ENCODE measurements around the gene NOSTRIN.

Gene NOSTRIN

DNA sequence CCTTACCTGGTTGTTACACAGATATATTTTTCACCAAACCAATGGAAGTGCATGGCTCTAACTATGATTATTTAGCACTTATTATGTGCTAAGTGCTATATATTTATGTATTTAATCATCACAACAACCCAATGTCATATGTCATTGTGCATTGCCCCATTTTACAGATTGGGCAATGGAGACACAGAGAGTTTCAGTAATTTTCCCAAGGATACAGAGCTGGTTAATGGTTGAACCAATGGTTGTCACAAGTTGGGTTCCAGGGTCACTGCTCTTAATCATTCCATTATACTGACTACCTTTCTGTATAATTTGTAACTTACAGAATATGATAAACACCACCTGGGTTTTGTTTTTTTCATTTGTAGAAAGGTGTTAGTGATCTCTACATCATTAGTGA, 29.2 kb downstream of the NOSTRIN start:
- TF ChIP-seq, protein P1, sequence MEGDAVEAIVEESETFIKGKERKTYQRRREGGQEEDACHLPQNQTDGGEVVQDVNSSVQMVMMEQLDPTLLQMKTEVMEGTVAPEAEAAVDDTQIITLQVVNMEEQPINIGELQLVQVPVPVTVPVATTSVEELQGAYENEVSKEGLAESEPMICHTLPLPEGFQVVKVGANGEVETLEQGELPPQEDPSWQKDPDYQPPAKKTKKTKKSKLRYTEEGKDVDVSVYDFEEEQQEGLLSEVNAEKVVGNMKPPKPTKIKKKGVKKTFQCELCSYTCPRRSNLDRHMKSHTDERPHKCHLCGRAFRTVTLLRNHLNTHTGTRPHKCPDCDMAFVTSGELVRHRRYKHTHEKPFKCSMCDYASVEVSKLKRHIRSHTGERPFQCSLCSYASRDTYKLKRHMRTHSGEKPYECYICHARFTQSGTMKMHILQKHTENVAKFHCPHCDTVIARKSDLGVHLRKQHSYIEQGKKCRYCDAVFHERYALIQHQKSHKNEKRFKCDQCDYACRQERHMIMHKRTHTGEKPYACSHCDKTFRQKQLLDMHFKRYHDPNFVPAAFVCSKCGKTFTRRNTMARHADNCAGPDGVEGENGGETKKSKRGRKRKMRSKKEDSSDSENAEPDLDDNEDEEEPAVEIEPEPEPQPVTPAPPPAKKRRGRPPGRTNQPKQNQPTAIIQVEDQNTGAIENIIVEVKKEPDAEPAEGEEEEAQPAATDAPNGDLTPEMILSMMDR (IDR thresholded peaks at IDR 0.05; ENCODE audit: low read length, missing control alignments) = no peak
- no peak overlapping the region for H3K4me3 ChIP-seq (replicated peaks; ENCODE audit: low read depth, low read length)
- DNase-seq (ENCODE audit: low read depth) = no peak

DNA sequence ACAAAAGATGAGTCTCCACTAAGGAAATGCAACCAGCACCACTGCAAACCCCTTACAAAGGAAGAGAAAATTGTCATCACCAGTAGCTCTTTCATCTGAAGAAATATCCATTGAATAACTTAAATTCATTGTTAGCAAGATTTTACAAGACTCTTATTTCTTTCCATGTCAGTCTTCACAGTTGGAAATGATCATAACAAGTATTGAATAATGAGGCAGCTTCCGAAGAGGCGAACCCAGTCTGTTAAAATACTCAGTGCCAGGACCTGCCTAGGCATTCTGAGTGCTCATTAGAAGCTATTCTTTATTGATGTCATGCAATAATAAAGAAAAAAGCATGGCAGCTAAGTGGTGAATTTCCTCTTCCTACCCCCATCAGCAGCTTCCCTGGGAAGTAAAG, 33.5 kb downstream of the NOSTRIN start:
- H3K4me3 ChIP-seq (replicated peaks; ENCODE audit: low read depth, low read length) = no peak overlapping the region
- TF ChIP-seq, protein P1 (IDR thresholded peaks at IDR 0.05; ENCODE audit: low read length, missing control alignments) = no peak
- DNase-seq (ENCODE audit: low read depth) = no peak

DNA sequence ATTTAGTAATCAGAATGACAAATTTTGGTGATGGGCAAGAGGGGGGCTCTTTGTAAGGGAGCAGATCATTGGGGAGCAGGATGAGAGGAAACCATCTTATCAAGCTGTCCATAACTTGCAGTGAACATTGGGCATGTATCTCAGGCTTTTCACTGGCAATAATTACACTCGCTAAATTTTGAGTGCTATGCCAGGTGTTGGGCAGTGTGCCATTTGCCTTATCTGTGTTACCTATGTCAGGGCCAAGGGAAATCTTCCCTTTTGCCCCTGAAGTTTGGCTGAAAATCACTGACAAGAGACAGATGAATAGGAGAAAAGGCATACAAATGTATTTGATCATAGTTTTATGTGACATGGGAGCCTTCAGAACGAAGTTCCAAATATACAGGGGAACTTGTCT, 39.0 kb downstream of the NOSTRIN start:
- TF ChIP-seq, protein P1 (IDR thresholded peaks at IDR 0.05; ENCODE audit: low read length, missing control alignments) = no peak
- DNase-seq (ENCODE audit: low read depth) = no peak
- H3K4me3 ChIP-seq (replicated peaks; ENCODE audit: low read depth, low read length) = no peak overlapping the region

DNA sequence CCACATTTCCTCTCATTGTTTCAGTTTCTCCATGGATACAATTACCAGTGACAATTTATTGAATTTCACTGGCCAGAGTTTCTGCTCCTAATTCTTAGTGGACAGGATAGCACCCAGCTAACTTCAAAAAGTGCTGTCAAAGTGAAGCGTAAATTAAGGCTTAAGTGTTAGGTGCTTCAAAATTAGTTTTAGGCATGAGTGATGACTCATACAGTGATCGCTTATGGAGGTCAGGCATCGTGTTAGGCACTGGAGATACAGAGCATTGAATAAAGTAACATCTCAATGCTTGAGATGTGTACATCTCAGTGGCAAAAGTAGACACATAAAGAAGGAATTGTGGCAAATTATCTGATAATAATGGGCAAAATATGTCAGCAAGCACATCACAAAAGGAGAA, 40.8 kb downstream of the NOSTRIN start:
- no peak for DNase-seq (ENCODE audit: low read depth)
- TF ChIP-seq, protein P1 (IDR thresholded peaks at IDR 0.05; ENCODE audit: low read length, missing control alignments) = no peak
- no peak overlapping the region for H3K4me3 ChIP-seq (replicated peaks; ENCODE audit: low read depth, low read length)

DNA sequence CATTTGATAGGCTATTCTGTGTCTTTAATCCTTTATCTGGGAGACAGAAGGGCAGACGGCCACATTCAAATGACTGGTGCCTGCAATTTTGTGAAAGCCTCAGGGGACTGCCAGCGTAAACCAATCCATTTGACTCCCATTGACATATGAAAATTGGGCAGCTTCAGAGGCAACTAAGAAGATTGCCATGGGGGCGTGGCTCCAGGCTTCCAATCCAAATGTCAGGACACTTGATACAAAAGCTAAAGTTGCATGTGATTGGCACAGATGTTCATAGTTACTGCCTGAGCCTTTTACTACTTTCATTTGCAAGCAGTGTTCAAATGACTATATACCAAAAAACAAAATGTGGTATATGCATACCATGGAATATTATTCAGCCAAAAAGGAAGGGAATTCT, 45.8 kb downstream of the NOSTRIN start:
- H3K4me3 ChIP-seq (replicated peaks; ENCODE audit: low read depth, low read length) = no peak overlapping the region
- no peak for DNase-seq (ENCODE audit: low read depth)
- TF ChIP-seq, protein P1 (IDR thresholded peaks at IDR 0.05; ENCODE audit: low read length, missing control alignments) = no peak

DNA sequence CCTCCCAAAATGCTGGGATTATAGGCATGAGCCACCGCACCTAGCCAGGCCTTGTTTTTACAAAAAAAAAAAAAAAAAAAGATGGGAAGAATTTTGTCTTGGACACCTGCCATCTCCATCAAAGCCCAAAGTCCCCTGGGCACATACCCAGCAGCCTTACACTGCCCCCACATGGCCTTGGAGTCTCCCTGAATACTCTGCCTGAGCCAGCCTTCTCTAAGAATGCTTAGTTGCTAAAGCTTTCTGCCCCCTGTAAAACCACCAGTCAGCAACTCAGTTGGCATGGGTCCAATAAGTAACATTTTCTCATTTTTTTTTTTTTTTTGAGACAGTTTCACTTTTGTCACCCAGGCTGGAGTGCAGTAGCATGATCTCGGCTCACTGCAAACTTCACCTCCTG, 47.2 kb downstream of the NOSTRIN start:
- DNase-seq (ENCODE audit: low read depth) = peak; percentile 65
- no peak overlapping the region for H3K4me3 ChIP-seq (replicated peaks; ENCODE audit: low read depth, low read length)
- TF ChIP-seq, protein P1 (IDR thresholded peaks at IDR 0.05; ENCODE audit: low read length, missing control alignments) = peak; percentile 27

DNA sequence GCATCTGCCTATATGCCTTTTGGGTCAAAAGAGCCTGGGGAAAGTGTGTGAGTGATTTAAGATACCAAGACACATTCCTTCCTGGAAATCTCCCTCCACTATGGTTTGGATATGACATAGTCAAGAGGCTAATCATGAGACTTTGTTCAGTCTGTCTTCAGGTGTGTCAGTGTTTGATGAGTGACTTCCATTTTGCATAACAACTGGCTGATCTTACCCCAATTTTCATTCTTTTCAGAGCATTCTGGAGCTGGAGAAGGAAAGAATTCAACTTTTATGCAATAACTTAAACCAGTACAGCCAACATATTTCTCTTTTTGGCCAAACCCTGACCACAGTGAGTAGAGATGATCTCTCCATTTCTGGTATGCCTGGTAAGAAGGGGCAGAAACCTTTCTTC, 48.4 kb downstream of the NOSTRIN start:
- no peak overlapping the region for H3K4me3 ChIP-seq (replicated peaks; ENCODE audit: low read depth, low read length)
- TF ChIP-seq, protein P1 (IDR thresholded peaks at IDR 0.05; ENCODE audit: low read length, missing control alignments) = no peak
- DNase-seq (ENCODE audit: low read depth) = no peak

Data from fibroblast of pulmonary artery (primary cell).